Suppressor macrophage treated with lipopolysaccharide for 1 hour (primary cell): Measurements from ENCODE around the gene ALAS2.
"Not testable (repeated sequence)": the region's sequence is repeated elsewhere in the genome, so short reads cannot be mapped to it uniquely, and the experiment has no call there.

Source experiments
- DNase-seq, 3 donors: peaks; one replicate each; pipeline ENCODE4 v3.0.0-alpha.2; 2020 to 2022

The ALAS2 gene, protein sequence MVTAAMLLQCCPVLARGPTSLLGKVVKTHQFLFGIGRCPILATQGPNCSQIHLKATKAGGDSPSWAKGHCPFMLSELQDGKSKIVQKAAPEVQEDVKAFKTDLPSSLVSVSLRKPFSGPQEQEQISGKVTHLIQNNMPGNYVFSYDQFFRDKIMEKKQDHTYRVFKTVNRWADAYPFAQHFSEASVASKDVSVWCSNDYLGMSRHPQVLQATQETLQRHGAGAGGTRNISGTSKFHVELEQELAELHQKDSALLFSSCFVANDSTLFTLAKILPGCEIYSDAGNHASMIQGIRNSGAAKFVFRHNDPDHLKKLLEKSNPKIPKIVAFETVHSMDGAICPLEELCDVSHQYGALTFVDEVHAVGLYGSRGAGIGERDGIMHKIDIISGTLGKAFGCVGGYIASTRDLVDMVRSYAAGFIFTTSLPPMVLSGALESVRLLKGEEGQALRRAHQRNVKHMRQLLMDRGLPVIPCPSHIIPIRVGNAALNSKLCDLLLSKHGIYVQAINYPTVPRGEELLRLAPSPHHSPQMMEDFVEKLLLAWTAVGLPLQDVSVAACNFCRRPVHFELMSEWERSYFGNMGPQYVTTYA

GRCh38 chrX:55030271-55031205 lies at the start of gene ALAS2:
Gene ALAS2 (minus strand): TSS chrX:55030977. CDS start chrX:55026000, 4,977 bp downstream.
- no peak for DNase-seq

- no peak for DNase-seq
These were observed 44.2 kb upstream of the ALAS2 start, which contains the start of gene PAGE2B for GRCh38 chrX:55074851-55075467. Gene PAGE2B (plus strand): TSS chrX:55075030. CDS start chrX:55076042, 1,012 bp downstream.

- no peak for DNase-seq
These were observed 41.5 kb upstream of the ALAS2 start for GRCh38 chrX:55072286-55072685.

GRCh38 chrX:55067180-55067579 lies 36.4 kb upstream of the ALAS2 start:
- DNase-seq, result not testable (repeated sequence)

DNA sequence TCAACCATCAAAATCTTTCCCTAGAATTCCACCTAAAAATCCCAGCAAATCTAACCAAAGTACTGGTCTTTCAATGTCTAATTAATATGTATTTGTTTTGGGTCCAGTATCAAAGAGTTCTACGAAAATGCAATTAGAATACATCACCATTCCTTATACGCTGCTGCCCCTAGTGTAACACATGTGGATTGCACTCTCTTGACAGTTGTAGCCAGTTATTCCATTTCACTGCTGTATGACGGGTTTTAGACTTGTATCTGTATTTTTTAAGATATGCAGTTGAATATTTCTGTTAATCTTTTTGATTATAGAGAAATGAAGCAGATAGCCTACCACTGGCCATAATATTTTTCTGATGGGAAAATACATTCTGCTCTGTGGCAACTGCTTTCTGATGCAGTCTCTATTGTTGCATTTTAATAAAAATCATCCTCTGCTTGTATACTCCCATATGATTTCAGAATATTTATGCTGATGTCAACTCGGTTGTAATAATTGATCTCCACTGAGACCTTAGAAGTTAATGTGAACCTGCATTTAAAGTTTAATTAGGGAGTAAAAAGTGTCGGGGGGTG lies 27.0 kb upstream of the ALAS2 start:
- peak; percentile 36 to 49 (median 40) for DNase-seq

- peak in 2 of 3 donors; percentile 1 to 14 for DNase-seq
These were observed 26.3 kb upstream of the ALAS2 start for GRCh38 chrX:55056820-55057674.

GRCh38 chrX:55050599-55050998 lies 19.8 kb upstream of the ALAS2 start:
- not testable (repeated sequence) for DNase-seq

DNA sequence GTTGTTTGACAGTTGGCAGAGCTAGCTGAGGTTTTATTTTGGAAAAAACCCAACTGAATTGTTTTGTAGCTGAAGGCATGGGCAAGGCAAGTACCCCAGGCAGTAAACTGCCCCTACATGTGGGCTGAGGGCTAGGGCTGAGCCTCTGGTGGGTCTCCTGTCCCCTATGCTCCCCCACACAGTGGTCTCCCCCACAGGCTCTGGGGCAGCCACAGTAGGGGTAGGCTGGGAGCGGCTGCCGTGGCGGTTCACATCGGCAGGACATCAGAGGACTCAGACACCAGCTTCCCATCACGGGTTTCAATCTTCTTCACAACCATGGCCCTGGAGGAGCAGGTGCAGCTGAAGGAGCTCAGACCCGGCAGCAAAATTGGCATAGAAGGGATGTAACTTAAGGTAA lies 10.7 kb upstream of the ALAS2 start:
- DNase-seq, result no peak

- DNase-seq, result no peak
These were observed 8.7 kb upstream of the ALAS2 start for GRCh38 chrX:55039471-55039870.

GRCh38 chrX:55033429-55033828 lies 2.7 kb upstream of the ALAS2 start:
- DNase-seq, result no peak

GRCh38 chrX:55029291-55029690 lies 1.5 kb downstream of the ALAS2 start:
- DNase-seq, result no peak

DNA sequence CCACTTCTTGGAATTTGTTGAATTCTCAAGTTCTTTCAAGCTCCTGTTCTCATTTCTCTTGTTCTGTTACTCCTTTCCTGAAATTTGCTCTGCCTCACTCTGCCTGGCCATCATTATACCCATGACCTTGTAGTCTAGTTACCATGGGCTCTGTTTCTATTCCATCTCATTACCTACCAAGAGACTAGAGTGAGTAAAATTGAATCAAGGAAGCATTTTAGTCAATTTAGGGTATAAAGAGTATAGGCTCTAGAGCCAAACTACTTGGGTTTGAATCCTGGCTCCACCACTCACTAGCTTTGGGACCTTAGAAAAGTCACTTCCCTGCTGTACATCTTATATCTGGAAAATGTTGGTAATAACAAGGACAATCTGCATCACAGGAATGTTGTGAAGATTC lies 2.2 kb downstream of the ALAS2 start:
- no peak for DNase-seq

GRCh38 chrX:55028040-55028439 lies 2.7 kb downstream of the ALAS2 start:
- DNase-seq, result no peak

- DNase-seq, result no peak
These were observed 3.9 kb downstream of the ALAS2 start for GRCh38 chrX:55026840-55027239.

- DNase-seq, result no peak
These were observed 4.6 kb downstream of the ALAS2 start for GRCh38 chrX:55026143-55026542.

DNA sequence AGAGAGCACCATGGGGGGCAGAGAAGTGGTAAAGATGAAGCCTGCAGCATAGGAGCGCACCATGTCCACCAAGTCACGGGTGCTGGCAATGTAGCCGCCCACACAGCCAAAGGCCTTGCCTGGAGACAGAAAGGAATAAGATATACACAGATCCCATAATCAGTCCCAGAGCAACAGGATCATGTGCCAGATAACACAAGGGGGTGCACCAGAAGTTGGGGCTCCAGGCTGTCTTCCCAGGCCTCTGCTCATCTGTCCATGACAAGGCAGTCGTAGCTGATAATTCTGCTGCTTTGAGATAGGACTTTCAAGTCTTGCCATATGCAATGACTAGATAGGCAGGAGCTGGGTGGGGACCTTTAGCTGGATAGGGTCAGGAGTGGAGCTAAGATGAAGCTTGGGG lies 15.9 kb downstream of the ALAS2 start:
- DNase-seq, result no peak

DNA sequence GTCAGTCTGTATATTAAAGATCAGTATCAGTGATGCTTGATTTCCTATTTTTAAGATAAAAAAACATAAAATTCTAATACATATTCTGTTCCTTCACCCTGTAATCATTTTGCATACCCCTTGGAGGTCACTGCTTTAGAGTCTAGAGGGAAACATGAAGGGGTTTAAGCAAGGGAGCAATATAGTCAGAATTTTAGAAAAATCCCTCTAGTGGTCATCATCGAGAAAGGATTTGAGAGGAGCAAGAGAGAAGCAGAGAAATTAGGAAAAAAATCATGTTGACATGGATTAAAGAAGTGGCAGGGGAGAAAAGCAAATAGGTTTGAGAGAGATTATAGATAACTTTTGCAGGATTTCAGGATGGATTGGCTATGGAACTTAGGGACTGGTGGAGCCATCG lies 19.5 kb downstream of the ALAS2 start:
- DNase-seq, result no peak

DNA sequence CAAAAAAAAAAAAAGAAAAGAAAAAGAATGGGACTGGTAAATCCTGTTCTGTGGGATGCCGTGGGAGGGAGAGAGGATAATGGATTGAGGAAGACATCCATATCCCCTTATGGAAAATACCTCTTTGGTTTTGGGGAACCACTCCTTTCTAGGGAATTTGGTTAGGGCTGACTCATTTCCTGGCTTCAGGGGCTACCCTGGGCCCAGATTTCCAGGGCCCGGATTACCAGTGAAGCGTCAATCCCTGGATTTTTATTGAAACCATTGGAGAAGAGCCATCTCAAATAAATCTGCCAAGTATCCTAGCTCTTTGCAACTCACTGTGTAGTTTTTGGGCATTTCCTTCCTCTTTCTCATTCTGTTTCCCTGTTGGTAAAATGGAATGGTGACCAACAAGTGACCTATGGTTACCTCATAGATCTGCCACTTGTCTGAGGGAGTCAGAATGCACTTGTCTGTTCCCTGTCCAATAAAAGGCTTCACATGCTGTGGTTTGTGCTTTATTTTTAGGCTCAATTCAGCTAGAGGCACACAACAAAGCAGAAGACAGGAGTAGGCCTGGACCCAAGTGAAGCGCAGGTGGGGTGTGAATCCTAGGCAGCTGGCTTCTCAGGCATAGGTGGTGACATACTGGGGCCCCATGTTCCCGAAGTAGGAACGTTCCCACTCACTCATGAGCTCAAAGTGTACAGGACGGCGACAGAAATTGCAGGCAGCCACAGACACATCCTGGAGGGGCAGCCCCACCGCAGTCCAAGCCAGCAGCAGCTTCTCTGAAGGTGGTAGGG lies 22.0 kb downstream of the ALAS2 start:
- peak; percentile 22 to 46 (median 45) for DNase-seq

DNA sequence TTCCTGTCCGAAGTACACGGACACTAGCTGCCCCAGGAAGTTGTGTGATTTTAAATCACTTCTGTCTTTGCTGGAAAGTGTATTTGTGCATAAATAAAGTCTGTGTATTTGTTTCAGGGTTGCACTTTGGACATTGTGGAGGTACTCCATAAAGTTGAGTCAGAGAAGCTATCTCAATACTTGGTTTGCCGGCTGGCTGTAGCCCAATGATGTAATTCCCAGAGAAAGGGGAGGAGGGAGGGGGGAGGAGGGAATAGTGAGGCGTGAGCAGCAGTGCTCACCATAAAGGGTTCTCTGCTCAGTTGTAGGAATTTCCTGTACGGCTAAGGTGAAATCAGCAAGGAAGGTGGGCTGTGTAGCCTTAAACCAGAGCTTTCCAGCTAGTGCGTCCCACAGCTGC lies 23.1 kb downstream of the ALAS2 start:
- peak in 1 of 3 donors; percentile 3 for DNase-seq

GRCh38 chrX:55006827-55007621 lies 23.8 kb downstream of the ALAS2 start:
- no peak for DNase-seq
